ENCODE results near the gene DCC.

Gene DCC

DNA sequence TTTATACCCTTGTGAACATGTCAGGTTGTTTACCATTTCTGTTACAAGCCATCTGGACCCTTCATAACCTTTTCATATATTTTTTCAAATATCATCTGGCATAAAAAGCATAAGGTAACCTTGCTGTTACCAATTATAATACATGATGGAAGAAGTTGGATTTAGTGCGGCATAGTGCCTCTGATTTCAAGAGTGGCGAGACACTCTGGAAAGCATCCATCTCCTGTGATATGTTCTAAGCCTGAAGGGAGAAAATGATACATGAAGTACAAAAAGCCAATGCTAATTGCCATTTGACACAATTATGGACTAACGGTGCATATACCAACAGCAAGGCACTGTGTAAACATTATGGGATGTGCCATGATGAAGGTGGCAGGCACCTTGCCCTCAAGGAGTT lies 75.1 kb downstream of the DCC start:
- DNase-seq (ENCODE audit: extremely low spot score): no peak
- TF ChIP-seq L3MBTL2 (conservative IDR thresholded peaks at IDR 0.05): no peak
- TF ChIP-seq ARNT (IDR thresholded peaks at IDR 0.05): no peak
- TF ChIP-seq FOXM1 (IDR thresholded peaks at IDR 0.05; ENCODE audit: borderline replicate concordance): no peak
- no peak for TF ChIP-seq LEF1 (IDR thresholded peaks at IDR 0.05; ENCODE audit: borderline replicate concordance)
- no peak for TF ChIP-seq ZNF384 (IDR thresholded peaks at IDR 0.05)
- no peak for TF ChIP-seq NFRKB (IDR thresholded peaks at IDR 0.05)
- TF ChIP-seq SUZ12 (IDR thresholded peaks at IDR 0.05): no peak
- no peak for TF ChIP-seq CTBP1 (IDR thresholded peaks at IDR 0.05; ENCODE audit: borderline replicate concordance)
- TF ChIP-seq SP1 (IDR thresholded peaks at IDR 0.05): no peak
- TF ChIP-seq FOXK2 (IDR thresholded peaks at IDR 0.05): no peak
- TF ChIP-seq ELF4 (IDR thresholded peaks at IDR 0.05): no peak
- POLR2A ChIA-PET: no interaction called here
- CTCF ChIA-PET: no interaction called here

DNA sequence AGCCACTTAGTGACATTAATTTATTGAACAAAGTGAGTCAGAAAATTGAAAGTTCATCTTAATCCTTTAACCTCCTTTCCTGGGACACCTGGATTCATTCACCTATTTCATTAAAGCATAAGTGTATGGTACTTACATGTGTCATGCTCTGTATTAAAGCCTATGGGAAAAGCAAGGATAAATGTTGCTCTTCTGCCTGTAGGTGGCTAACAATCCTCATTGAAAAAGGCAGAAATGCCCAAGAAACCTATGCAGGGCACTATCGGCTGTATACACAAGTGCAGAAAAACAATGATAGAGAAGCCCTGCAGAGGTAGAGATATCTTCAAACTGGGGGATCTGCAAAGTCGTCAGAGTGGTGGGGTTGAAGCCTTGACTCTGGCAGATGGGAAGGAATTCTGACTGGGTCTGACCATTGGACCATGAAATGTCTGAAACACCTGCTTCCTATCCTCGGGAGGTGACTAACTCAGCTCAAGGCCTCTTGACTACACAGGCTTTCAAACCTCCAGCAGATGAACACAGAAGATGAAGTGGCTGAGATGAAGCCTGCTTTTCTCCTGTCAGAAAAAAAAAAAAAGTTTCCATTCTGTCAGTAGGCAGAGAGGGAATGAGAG lies 83.1 kb downstream of the DCC start:
- DNase-seq (ENCODE audit: extremely low spot score): no peak
- POLR2A ChIA-PET: no interaction called here
- no peak for TF ChIP-seq FOXM1 (IDR thresholded peaks at IDR 0.05; ENCODE audit: borderline replicate concordance)
- TF ChIP-seq CTBP1 (IDR thresholded peaks at IDR 0.05; ENCODE audit: borderline replicate concordance): no peak
- no peak for TF ChIP-seq ZNF384 (IDR thresholded peaks at IDR 0.05)
- no peak for TF ChIP-seq ELF4 (IDR thresholded peaks at IDR 0.05)
- no peak for TF ChIP-seq LEF1 (IDR thresholded peaks at IDR 0.05; ENCODE audit: borderline replicate concordance)
- TF ChIP-seq ARNT (IDR thresholded peaks at IDR 0.05): no peak
- TF ChIP-seq FOXA1 (IDR thresholded peaks at IDR 0.05): no peak
- no peak for TF ChIP-seq SUZ12 (IDR thresholded peaks at IDR 0.05)
- CTCF ChIA-PET: no interaction called here

DNA sequence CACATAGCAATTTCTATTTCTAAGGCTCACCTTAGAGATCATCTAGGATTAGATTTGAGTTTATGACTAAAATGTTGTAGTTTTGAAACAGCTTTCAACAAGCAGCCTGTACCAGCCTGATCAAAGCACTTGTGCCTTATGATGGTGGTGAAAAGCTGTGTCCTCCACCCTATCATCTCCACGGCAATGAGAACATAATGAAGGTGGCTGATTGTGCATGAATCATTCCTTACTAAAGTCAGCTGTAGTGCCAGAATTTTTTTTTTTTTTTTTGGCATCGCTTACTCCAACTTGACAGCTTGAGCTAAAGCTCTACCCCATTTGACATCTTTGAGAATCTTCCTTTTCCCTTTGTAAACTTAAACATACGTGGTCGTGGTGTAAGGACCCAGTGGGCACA lies 86.0 kb downstream of the DCC start:
- no peak for TF ChIP-seq SP1 (IDR thresholded peaks at IDR 0.05)
- no peak for TF ChIP-seq ELF4 (IDR thresholded peaks at IDR 0.05)
- no peak for TF ChIP-seq FOXK2 (IDR thresholded peaks at IDR 0.05)
- TF ChIP-seq, protein P1, sequence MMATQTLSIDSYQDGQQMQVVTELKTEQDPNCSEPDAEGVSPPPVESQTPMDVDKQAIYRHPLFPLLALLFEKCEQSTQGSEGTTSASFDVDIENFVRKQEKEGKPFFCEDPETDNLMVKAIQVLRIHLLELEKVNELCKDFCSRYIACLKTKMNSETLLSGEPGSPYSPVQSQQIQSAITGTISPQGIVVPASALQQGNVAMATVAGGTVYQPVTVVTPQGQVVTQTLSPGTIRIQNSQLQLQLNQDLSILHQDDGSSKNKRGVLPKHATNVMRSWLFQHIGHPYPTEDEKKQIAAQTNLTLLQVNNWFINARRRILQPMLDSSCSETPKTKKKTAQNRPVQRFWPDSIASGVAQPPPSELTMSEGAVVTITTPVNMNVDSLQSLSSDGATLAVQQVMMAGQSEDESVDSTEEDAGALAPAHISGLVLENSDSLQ (IDR thresholded peaks at IDR 0.05): no peak
- TF ChIP-seq HDGF (IDR thresholded peaks at IDR 0.05; ENCODE audit: borderline replicate concordance): no peak
- no peak for TF ChIP-seq FOXA1 (IDR thresholded peaks at IDR 0.05)
- TF ChIP-seq ARNT (IDR thresholded peaks at IDR 0.05): no peak
- TF ChIP-seq ZNF384 (IDR thresholded peaks at IDR 0.05): no peak
- no peak for TF ChIP-seq FOXM1 (IDR thresholded peaks at IDR 0.05; ENCODE audit: borderline replicate concordance)
- TF ChIP-seq CTBP1 (IDR thresholded peaks at IDR 0.05; ENCODE audit: borderline replicate concordance): no peak
- TF ChIP-seq TARDBP (IDR thresholded peaks at IDR 0.05): no peak
- no peak for TF ChIP-seq SUZ12 (IDR thresholded peaks at IDR 0.05)
- TF ChIP-seq NFRKB (IDR thresholded peaks at IDR 0.05): no peak
- ChIA-PET POLR2A (no interaction called here), CTCF (no interaction called here)
- DNase-seq (ENCODE audit: extremely low spot score): no peak

DNA sequence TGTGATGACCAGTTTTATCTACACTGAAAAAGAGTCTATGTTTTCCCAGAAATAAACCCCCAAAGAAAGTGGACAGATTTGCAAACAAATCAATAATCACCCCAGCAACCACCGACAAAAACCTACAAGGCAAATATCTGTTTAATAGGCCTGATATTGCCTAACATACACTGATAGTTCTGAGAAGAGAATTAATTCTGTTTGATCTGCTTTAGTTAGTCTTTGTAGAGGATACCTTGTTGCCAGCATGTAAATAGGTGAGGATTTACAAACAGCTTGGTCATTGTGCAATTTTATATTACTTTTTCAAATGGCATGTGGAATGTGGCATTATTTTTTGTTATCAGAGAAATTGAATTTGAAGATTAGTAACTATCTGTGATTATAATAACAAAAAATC lies 86.5 kb downstream of the DCC start:
- ChIA-PET POLR2A (no interaction called here), CTCF (no interaction called here)
- TF ChIP-seq SP1 (IDR thresholded peaks at IDR 0.05) (no peak), CTBP1 (IDR thresholded peaks at IDR 0.05; ENCODE audit: borderline replicate concordance) (no peak), SUZ12 (IDR thresholded peaks at IDR 0.05) (no peak), TARDBP (IDR thresholded peaks at IDR 0.05) (no peak), BHLHE40 (IDR thresholded peaks at IDR 0.05; ENCODE audit: borderline replicate concordance) (no peak), ELF4 (IDR thresholded peaks at IDR 0.05) (no peak), LEF1 (IDR thresholded peaks at IDR 0.05; ENCODE audit: borderline replicate concordance) (no peak), NFRKB (IDR thresholded peaks at IDR 0.05) (no peak), FOXM1 (IDR thresholded peaks at IDR 0.05; ENCODE audit: borderline replicate concordance) (no peak), ZNF384 (IDR thresholded peaks at IDR 0.05) (no peak), FOXA1 (IDR thresholded peaks at IDR 0.05) (no peak)
- TF ChIP-seq, protein P1 (IDR thresholded peaks at IDR 0.05): no peak
- no peak for DNase-seq (ENCODE audit: extremely low spot score)

DNA sequence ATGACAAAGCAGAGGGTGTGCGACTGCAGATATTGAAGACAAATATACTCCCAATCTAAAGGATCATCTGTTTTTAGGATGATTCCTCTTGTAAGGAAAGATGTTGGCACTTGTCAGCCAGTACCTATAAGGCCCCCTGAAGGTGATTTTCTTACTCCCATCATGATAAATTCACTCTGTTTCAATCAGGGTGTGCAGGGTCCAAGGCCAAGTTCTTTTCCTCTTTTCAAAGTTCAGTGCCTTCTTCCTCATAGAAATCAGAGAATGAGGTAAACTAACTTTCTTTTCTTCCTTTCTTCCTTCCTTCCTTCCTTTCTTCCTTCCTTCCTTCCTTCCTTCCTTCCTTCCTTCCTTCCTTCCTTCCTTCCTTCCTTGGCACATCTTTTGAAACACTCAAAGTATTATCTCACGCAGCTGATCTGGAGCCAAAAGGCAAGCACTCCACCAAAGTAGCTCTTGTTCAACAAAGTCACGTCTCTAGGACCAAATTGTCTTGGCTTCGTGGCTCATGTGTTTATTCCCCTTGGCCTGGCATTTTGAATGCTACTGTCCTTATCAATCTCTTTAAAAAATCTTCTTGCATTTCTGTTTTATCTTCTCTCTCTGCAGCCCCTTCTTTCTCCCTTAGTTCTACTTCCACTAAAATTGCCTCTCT lies 87.7 kb downstream of the DCC start:
- POLR2A ChIA-PET: no interaction called here
- CTCF ChIA-PET: no interaction called here
- no peak for DNase-seq (ENCODE audit: extremely low spot score)
- no peak for TF ChIP-seq FOXK2 (IDR thresholded peaks at IDR 0.05)
- no peak for TF ChIP-seq FOXM1 (IDR thresholded peaks at IDR 0.05; ENCODE audit: borderline replicate concordance)
- no peak for TF ChIP-seq FOXA1 (IDR thresholded peaks at IDR 0.05)

DNA sequence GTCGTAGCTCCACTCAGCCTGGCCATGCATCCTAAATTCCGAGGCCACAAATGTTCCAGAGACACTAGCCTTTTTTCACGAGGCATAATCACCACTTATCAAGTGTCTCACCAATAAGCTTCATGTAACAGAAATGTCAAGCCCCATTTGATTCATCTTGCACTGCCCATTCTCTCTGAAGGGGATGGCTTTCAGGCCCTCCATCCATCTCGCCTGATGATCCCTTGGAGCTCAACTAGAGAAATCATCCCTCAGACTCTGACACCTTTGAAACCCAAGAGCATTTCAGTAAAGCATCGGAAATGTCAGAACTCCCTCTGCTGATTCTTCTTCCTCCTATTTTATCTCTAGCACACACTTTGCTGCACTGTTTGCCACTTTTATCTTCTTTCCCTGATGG lies 91.7 kb downstream of the DCC start:
- DNase-seq (ENCODE audit: extremely low spot score): no peak
- CTCF ChIA-PET: no interaction called here
- POLR2A ChIA-PET: no interaction called here
- TF ChIP-seq SP1 (IDR thresholded peaks at IDR 0.05) (no peak), FOXA1 (IDR thresholded peaks at IDR 0.05) (no peak)

DNA sequence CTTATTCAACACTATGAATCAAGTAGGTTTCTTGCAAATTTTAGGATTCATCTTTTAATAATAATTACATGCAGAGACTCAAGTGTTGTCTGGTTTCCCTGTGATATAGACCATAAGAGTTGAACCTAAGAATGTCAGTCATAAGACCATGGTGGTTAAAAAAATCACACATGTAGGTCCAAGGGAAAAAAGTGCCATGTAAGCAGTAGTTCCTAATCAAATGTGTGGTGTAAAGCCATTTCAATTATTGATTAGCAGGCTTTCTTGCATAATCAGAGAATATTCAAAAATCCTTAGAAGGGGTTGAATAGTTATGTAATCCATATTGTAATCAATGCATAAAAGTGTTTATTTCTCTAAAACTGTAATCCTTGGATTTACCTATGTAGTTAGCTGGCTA lies 93.8 kb downstream of the DCC start:
- POLR2A ChIA-PET: no interaction called here
- CTCF ChIA-PET: interaction anchor here (0.6 kb wide), 1 partner anchor 215 kb away, joined by 3 read pairs; no protein-coding TSS in a partner anchor
- DNase-seq (ENCODE audit: extremely low spot score): no peak
- no peak for TF ChIP-seq ZNF384 (IDR thresholded peaks at IDR 0.05)
- TF ChIP-seq ARNT (IDR thresholded peaks at IDR 0.05): no peak
- TF ChIP-seq TARDBP (IDR thresholded peaks at IDR 0.05): no peak
- TF ChIP-seq, protein P1 (IDR thresholded peaks at IDR 0.05): no peak
- no peak for TF ChIP-seq SP1 (IDR thresholded peaks at IDR 0.05)
- TF ChIP-seq FOXK2 (IDR thresholded peaks at IDR 0.05): no peak
- no peak for TF ChIP-seq NFRKB (IDR thresholded peaks at IDR 0.05)
- TF ChIP-seq CTBP1 (IDR thresholded peaks at IDR 0.05; ENCODE audit: borderline replicate concordance): no peak
- no peak for TF ChIP-seq LEF1 (IDR thresholded peaks at IDR 0.05; ENCODE audit: borderline replicate concordance)
- TF ChIP-seq L3MBTL2 (conservative IDR thresholded peaks at IDR 0.05): no peak
- TF ChIP-seq ELF4 (IDR thresholded peaks at IDR 0.05): no peak
- no peak for TF ChIP-seq HDGF (IDR thresholded peaks at IDR 0.05; ENCODE audit: borderline replicate concordance)
- no peak for TF ChIP-seq FOXM1 (IDR thresholded peaks at IDR 0.05; ENCODE audit: borderline replicate concordance)
- TF ChIP-seq SUZ12 (IDR thresholded peaks at IDR 0.05): no peak
- TF ChIP-seq BHLHE40 (IDR thresholded peaks at IDR 0.05; ENCODE audit: borderline replicate concordance): no peak
- TF ChIP-seq FOXA1 (IDR thresholded peaks at IDR 0.05): no peak

Data from HEK293T (cell line).